Measurements from ENCODE around the gene GPR107. TPM values are rescaled to one million over a fixed set of nuclear protein-coding genes. Genes with fewer than 3 reads are reported as not detected.
"Not testable (repeated sequence)": the region's sequence is repeated elsewhere in the genome, so short reads cannot be mapped to it uniquely, and the experiment has no call there.

GPR107 gene
- total RNA-seq, 1 experiment from 2014 or later = 77.4 TPM

GRCh38 chr9:130018265-130018664 lies 35.4 kb upstream of the GPR107 start:
- H3K4me1 ChIP-seq (replicated peaks; ENCODE audit: insufficient read depth) = peaks cover 27% of the 10 kb centered on the region
- no peaks in the 10 kb centered on the region for H3K27me3 ChIP-seq (ENCODE audit: insufficient read depth, low read depth)
- no TSS peak for BruUV-seq (replicated peaks)
- no peak for TF ChIP-seq EZH2 (IDR thresholded peaks at IDR 0.05; ENCODE audit: low read depth)
- no peak for TF ChIP-seq CTCF (conservative IDR thresholded peaks at IDR 0.05)
- no peaks in the 10 kb centered on the region; the same call in 1 of the 2 replicates for H4K20me1 ChIP-seq (ENCODE audit: insufficient read depth)
- H3K79me2 ChIP-seq (ENCODE audit: low read depth) = peaks cover 33% of the 10 kb centered on the region
- H3K36me3 ChIP-seq (ENCODE audit: low read depth) = no peaks in the 10 kb centered on the region
- ChIA-PET POLR2A (ENCODE audit: unreplicated experiment) (no interaction called here), CTCF (no interaction called here)
- H3K4me2 ChIP-seq = no peak overlapping the region
- no peak for DNase-seq
- H3F3A ChIP-seq (ENCODE audit: insufficient read depth, low read depth) = peaks cover 18% of the 10 kb centered on the region
- intact Hi-C loops (cut with micrococcal nuclease; ENCODE audit: unreplicated experiment) = no loop called here
- no peak overlapping the region for H3K27ac ChIP-seq
- H3K4me3 ChIP-seq = no peak overlapping the region
- no peaks in the 10 kb centered on the region for H3K9me2 ChIP-seq (ENCODE audit: insufficient read depth)
- no peak overlapping the region for H2AFZ ChIP-seq
- 0 out of 2 replicates have a peak, but pooled peaks cover 4% of the 10 kb centered on the region for H3K9me3 ChIP-seq (ENCODE audit: insufficient read depth, low read depth)

- H2AFZ ChIP-seq = no peak overlapping the region
Measured at GRCh38 chr9:130020618-130021017, 33.1 kb upstream of the GPR107 start.

GRCh38 chr9:130021123-130021522 lies 32.6 kb upstream of the GPR107 start:
- intact Hi-C loops (cut with micrococcal nuclease; ENCODE audit: unreplicated experiment) = no loop called here
- TF ChIP-seq EZH2 (IDR thresholded peaks at IDR 0.05; ENCODE audit: low read depth) (no peak), CTCF (conservative IDR thresholded peaks at IDR 0.05) (no peak)
- DNase-seq = peak in 1 of 2 experiments; percentile 60
- H3K4me3 ChIP-seq = no peak overlapping the region
- H3K27ac ChIP-seq = no peak overlapping the region
- peaks cover 53% of the 10 kb centered on the region for H3K4me1 ChIP-seq (replicated peaks; ENCODE audit: insufficient read depth)
- ChIA-PET POLR2A (ENCODE audit: unreplicated experiment) (interaction anchor here (0.6 kb wide), 1 partner anchor 25 kb away, joined by 23 read pairs; no protein-coding TSS in a partner anchor), CTCF (no interaction called here)
- H3K9me2 ChIP-seq (ENCODE audit: insufficient read depth) = no peaks in the 10 kb centered on the region
- peaks cover 46% of the 10 kb centered on the region for H3F3A ChIP-seq (ENCODE audit: insufficient read depth, low read depth)
- H3K79me2 ChIP-seq (ENCODE audit: low read depth) = peaks cover 41% of the 10 kb centered on the region
- no peak overlapping the region for H2AFZ ChIP-seq
- no peak overlapping the region for H3K4me2 ChIP-seq
- no peaks in the 10 kb centered on the region for H3K36me3 ChIP-seq (ENCODE audit: low read depth)
- BruUV-seq (replicated peaks) = no TSS peak
- no peaks in the 10 kb centered on the region for H3K27me3 ChIP-seq (ENCODE audit: insufficient read depth, low read depth)
- H3K9me3 ChIP-seq (ENCODE audit: insufficient read depth, low read depth) = 0 out of 2 replicates have a peak, but pooled peaks cover 3% of the 10 kb centered on the region
- no peaks in the 10 kb centered on the region for H4K20me1 ChIP-seq (ENCODE audit: insufficient read depth)

More at GRCh38 chr9:130020618-130021017, 33.1 kb upstream of the GPR107 start:
- 0 out of 2 replicates have a peak, but pooled peaks cover 4% of the 10 kb centered on the region for H3K9me3 ChIP-seq (ENCODE audit: insufficient read depth, low read depth)
- no peak overlapping the region for H3K27ac ChIP-seq
- DNase-seq = no peak
- H3K79me2 ChIP-seq (ENCODE audit: low read depth) = peaks cover 36% of the 10 kb centered on the region
- no peak overlapping the region for H3K4me2 ChIP-seq
- H3K4me3 ChIP-seq = no peak overlapping the region
- no peaks in the 10 kb centered on the region for H3K9me2 ChIP-seq (ENCODE audit: insufficient read depth)
- intact Hi-C loops (cut with micrococcal nuclease; ENCODE audit: unreplicated experiment) = no loop called here
- peaks cover 41% of the 10 kb centered on the region for H3F3A ChIP-seq (ENCODE audit: insufficient read depth, low read depth)
- no peak for TF ChIP-seq EZH2 (IDR thresholded peaks at IDR 0.05; ENCODE audit: low read depth)
- TF ChIP-seq CTCF (conservative IDR thresholded peaks at IDR 0.05) = no peak
- ChIA-PET CTCF (interaction anchor here (0.6 kb wide), 1 partner anchor 54 kb away, joined by 3 read pairs; no protein-coding TSS in a partner anchor), POLR2A (ENCODE audit: unreplicated experiment) (interaction anchor here (0.6 kb wide), 1 partner anchor 26 kb away, joined by 23 read pairs; no protein-coding TSS in a partner anchor)
- H3K36me3 ChIP-seq (ENCODE audit: low read depth) = no peaks in the 10 kb centered on the region
- H3K4me1 ChIP-seq (replicated peaks; ENCODE audit: insufficient read depth) = peaks cover 48% of the 10 kb centered on the region
- BruUV-seq (replicated peaks) = no TSS peak
- H4K20me1 ChIP-seq (ENCODE audit: insufficient read depth) = no peaks in the 10 kb centered on the region
- H3K27me3 ChIP-seq (ENCODE audit: insufficient read depth, low read depth) = no peaks in the 10 kb centered on the region

- CTCF ChIA-PET; H3K9me2 ChIP-seq (ENCODE audit: insufficient read depth); DNase-seq; H4K20me1 ChIP-seq (ENCODE audit: insufficient read depth); H3K36me3 ChIP-seq (ENCODE audit: low read depth); H3K9me3 ChIP-seq (ENCODE audit: insufficient read depth, low read depth); H3K4me2 ChIP-seq; H3K4me3 ChIP-seq; H3K27me3 ChIP-seq (ENCODE audit: insufficient read depth, low read depth); BruUV-seq (replicated peaks); intact Hi-C loops (cut with micrococcal nuclease; ENCODE audit: unreplicated experiment); H3K27ac ChIP-seq; H2AFZ ChIP-seq; POLR2A ChIA-PET (ENCODE audit: unreplicated experiment): not testable (repeated sequence)
- H3K79me2 ChIP-seq (ENCODE audit: low read depth) = peaks cover 48% of the 10 kb centered on the region
- peaks cover 60% of the 10 kb centered on the region for H3K4me1 ChIP-seq (replicated peaks; ENCODE audit: insufficient read depth)
- peaks cover 53% of the 10 kb centered on the region for H3F3A ChIP-seq (ENCODE audit: insufficient read depth, low read depth)
Measured at GRCh38 chr9:130021842-130022241, 31.9 kb upstream of the GPR107 start.

Measured in PC-9 (cell line).